Fibroblast of the aortic adventitia (primary cell): Measurements from ENCODE around the gene APOC1. TPM values are rescaled to one million over a fixed set of nuclear protein-coding genes. Genes with fewer than 3 reads are reported as not detected.

ENCODE experiments used
- DNase-seq: peaks from one replicate; pipeline ENCODE4 v3.0.0-alpha.2; 2010; ENCODE audit warnings: low read depth
- H3K4me3 ChIP-seq: 2 replicates; pipeline ENCODE4 v1.5.1; 2011; ENCODE audit warnings: low read depth, mild to moderate bottlenecking, control low read depth, low read length, moderate library complexity
- CTCF ChIP-seq: IDR thresholded peaks from 2 replicates; pipeline ENCODE4 v1.5.1; 2011; ENCODE audit warnings: mild to moderate bottlenecking, low read length, control low read depth, inconsistent platforms; ENCODE audit not compliant: insufficient read depth
- total RNA-seq: library from RNA; depleted of rRNA; stranded (reverse); fragments of >200 nt; gene quantifications from 2 replicates; pipeline ENCODE4 v1.2.3, GENCODE V29; 2012; ENCODE audit warnings: low replicate concordance

The APOC1 gene
- total RNA-seq, 1 donor: 1.7 TPM

- no peak overlapping the region for H3K4me3 ChIP-seq
- no peak for DNase-seq
- TF ChIP-seq CTCF: no peak
Measured at GRCh38 chr19:44960906-44961728, 46.7 kb downstream of the APOC1 start.

DNA sequence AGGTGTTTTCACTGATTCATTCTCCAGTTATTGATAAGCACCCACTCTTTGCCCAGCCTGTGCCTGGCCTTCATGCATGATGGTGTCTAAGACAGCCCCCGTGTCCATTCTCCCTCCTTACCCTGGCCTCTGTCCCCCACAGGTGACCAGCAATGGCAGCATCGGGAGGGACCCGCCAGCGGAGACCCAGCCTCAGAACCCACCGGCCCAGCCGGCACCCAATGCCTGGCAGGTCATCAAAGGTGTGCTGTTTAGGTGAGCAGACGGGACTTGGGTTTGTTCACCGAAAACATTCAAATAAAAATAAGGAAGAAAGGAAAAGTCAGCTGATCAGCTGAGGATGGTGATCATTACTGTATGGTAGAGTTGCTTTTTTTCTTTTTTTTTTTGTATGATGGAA is 47.4 kb downstream of the APOC1 start:
- TF ChIP-seq CTCF: no peak
- DNase-seq: no peak
- no peak overlapping the region for H3K4me3 ChIP-seq

GRCh38 chr19:44968118-44968517 is 53.7 kb downstream of the APOC1 start:
- H3K4me3 ChIP-seq: no peak overlapping the region
- DNase-seq: no peak
- no peak for TF ChIP-seq CTCF

DNA sequence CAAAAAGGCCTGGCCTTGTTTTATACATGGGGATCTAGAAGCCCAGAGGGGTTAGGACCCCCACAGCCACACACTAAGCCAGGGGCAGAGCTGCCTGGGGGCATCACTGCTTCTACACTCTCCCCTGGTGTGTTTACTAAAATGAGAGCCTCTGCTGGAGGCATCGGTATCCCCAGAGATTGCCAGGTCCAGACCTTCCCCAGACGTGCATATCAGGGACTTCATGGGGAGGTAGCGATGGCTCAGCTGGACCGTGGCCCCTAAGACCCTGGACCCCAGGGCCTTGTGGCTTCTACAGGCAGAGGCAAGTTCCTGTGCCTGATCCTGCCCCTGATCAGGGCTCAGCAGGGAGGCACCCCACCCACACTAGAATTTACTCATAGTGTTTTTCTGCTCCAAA is 54.3 kb downstream of the APOC1 start:
- no peak overlapping the region for H3K4me3 ChIP-seq
- no peak for DNase-seq
- TF ChIP-seq CTCF: no peak

Other genes with a start within 250 kb of the APOC1 start
- 1.3 and 2.5 TPM in 2 replicates for gene CEACAM19, start 243.1 kb upstream of the APOC1 start, total RNA-seq
- not detected in 2 replicates for gene CEACAM16, start 215.5 kb upstream of the APOC1 start, total RNA-seq
- 3.8 and 13.4 TPM in 2 replicates for gene BCL3, start 165.9 kb upstream of the APOC1 start, total RNA-seq
- gene CBLC, start 136.7 kb upstream of the APOC1 start, total RNA-seq: not detected in 2 replicates
- 5.9 and 24.2 TPM in 2 replicates for gene BCAM, start 105.5 kb upstream of the APOC1 start, total RNA-seq
- 22.1 and 40.3 TPM in 2 replicates for gene NECTIN2, start 68.3 kb upstream of the APOC1 start, total RNA-seq
- gene TOMM40, start 23.4 kb upstream of the APOC1 start, total RNA-seq: 8.7 and 30.2 TPM in 2 replicates
- gene APOE, start 8.8 kb upstream of the APOC1 start, total RNA-seq: 1.6 and 309 TPM in 2 replicates
- gene APOC4, start 27.6 kb downstream of the APOC1 start, total RNA-seq: not detected in 2 replicates
- not detected in 2 replicates for gene APOC2, start 31.4 kb downstream of the APOC1 start, total RNA-seq
- 11.4 and 39.0 TPM in 2 replicates for gene CLPTM1, start 40.8 kb downstream of the APOC1 start, total RNA-seq
- gene RELB, start 86.9 kb downstream of the APOC1 start, total RNA-seq: 3.4 and 5.9 TPM in 2 replicates
- 14.1 and 32.4 TPM in 2 replicates for gene CLASRP, start 124.4 kb downstream of the APOC1 start, total RNA-seq
- 0.27 TPM in 1 of 2 replicates, not detected in the other for gene ZNF296, start 161.9 kb downstream of the APOC1 start, total RNA-seq
- 12.6 and 16.0 TPM in 2 replicates for gene GEMIN7, start 164.7 kb downstream of the APOC1 start, total RNA-seq
- gene PPP1R37, start 178.6 kb downstream of the APOC1 start, total RNA-seq: 28.0 and 179 TPM in 2 replicates
- 0.25 and 0.36 TPM in 2 replicates for gene NKPD1, start 246.4 kb downstream of the APOC1 start, total RNA-seq